ENCODE data around the gene UBAC2. TPM values are rescaled to one million over a fixed set of nuclear protein-coding genes. Genes with fewer than 3 reads are reported as not detected.
"Not testable (repeated sequence)": the region's sequence is repeated elsewhere in the genome, so short reads cannot be mapped to it uniquely, and the experiment has no call there.

The UBAC2 gene
- total and polyA plus RNA-seq, 5 donors from 2014 or later = 62.8 to 122 (median 101) TPM

GRCh38 chr13:99225078-99225477 lies 24.4 kb downstream of the UBAC2 start:
- no peaks in the 10 kb centered on the region for H3K9me3 ChIP-seq (ENCODE audit: control insufficient read depth in 2 of 2, low read length in 2 of 2)
- Mint-ChIP-seq H3K4me1 (peaks cover 54 to 91% (median 79%) of the 10 kb centered on the region in 4 donors), H3K9me3 (no peaks in the 10 kb centered on the region), H3K4me3 (no peak overlapping the region), H3K27me3 (no peaks in the 10 kb centered on the region), H3K36me3 (peaks cover 44% of the 10 kb centered on the region), H3K27ac (peak overlapping the region in 1 of 3 donors; percentile 18)
- H3K27me3 ChIP-seq (ENCODE audit: control insufficient read depth, insufficient read depth, low read length) = no peaks in the 10 kb centered on the region
- ATAC-seq (ENCODE audit: low read depth in 2 of 2) (no peak), DNase-seq (no peak)
- peaks cover 58% of the 10 kb centered on the region for H3K4me1 ChIP-seq (ENCODE audit: control insufficient read depth, insufficient read depth, low read length, poor library complexity, severe bottlenecking)
- H3K27ac ChIP-seq (ENCODE audit: insufficient read depth, low read length, poor library complexity, severe bottlenecking) = no peak overlapping the region
- H3K4me3 ChIP-seq (ENCODE audit: low read depth, low read length) = no peak overlapping the region
- peaks cover 4% of the 10 kb centered on the region for H3K36me3 ChIP-seq (ENCODE audit: control insufficient read depth, insufficient read depth, low read length)

DNA sequence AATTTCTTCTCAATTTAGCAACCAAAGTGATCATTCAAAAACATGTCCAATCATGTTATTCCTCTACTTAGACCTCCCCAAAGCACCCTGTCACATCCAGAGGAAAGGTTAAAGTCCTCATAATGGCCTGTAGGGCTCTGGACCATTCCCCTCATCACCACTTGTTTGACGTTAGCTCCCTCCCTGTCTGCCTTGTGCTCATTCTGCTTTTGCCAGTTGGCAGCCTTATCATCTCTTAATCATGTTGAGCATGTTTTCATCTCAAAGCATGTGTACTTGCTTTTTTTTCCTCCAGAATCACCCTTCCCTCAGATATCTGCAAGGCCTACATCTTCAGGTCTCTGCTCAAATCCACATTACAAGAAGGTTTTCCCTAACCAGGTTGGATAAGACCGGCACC lies 25.9 kb downstream of the UBAC2 start:
- peak overlapping the region in 2 of 3 donors; percentile 2 to 85 for H3K27ac Mint-ChIP-seq
- peaks cover 44% of the 10 kb centered on the region for H3K36me3 Mint-ChIP-seq
- H3K27me3 Mint-ChIP-seq = no peaks in the 10 kb centered on the region
- Histone ChIP-seq H3K36me3 (ENCODE audit: control insufficient read depth, insufficient read depth, low read length) (peaks cover under 1% of the 10 kb centered on the region), H3K27me3 (ENCODE audit: control insufficient read depth, insufficient read depth, low read length) (no peaks in the 10 kb centered on the region), H3K9me3 (ENCODE audit: control insufficient read depth in 2 of 2, low read length in 2 of 2) (no peaks in the 10 kb centered on the region), H3K4me1 (ENCODE audit: control insufficient read depth, insufficient read depth, low read length, poor library complexity, severe bottlenecking) (peaks cover 46% of the 10 kb centered on the region), H3K27ac (ENCODE audit: insufficient read depth, low read length, poor library complexity, severe bottlenecking) (no peak overlapping the region), H3K4me3 (ENCODE audit: low read depth, low read length) (no peak overlapping the region)
- H3K4me3 Mint-ChIP-seq = peak overlapping the region in 3 of 4 donors; percentile 3 to 57 (median 19)
- ATAC-seq (ENCODE audit: low read depth in 2 of 2) (no peak), DNase-seq (no peak)
- H3K9me3 Mint-ChIP-seq = no peaks in the 10 kb centered on the region
- H3K4me1 Mint-ChIP-seq = peaks cover 49 to 92% (median 71%) of the 10 kb centered on the region in 4 donors

- H3K27ac ChIP-seq (ENCODE audit: insufficient read depth, low read length, poor library complexity, severe bottlenecking) = no peak overlapping the region
- H3K4me1 Mint-ChIP-seq = peaks cover 47 to 89% (median 70%) of the 10 kb centered on the region in 4 donors
- no peaks in the 10 kb centered on the region for H3K36me3 ChIP-seq (ENCODE audit: control insufficient read depth, insufficient read depth, low read length)
- no peak for DNase-seq
- no peak for ATAC-seq (ENCODE audit: low read depth in 2 of 2)
- no peak overlapping the region for H3K4me3 ChIP-seq (ENCODE audit: low read depth, low read length)
- peak overlapping the region in 3 of 4 donors; percentile 64 to 83 (median 69) for H3K4me3 Mint-ChIP-seq
- peaks cover 44% of the 10 kb centered on the region for H3K4me1 ChIP-seq (ENCODE audit: control insufficient read depth, insufficient read depth, low read length, poor library complexity, severe bottlenecking)
- H3K9me3 Mint-ChIP-seq = no peaks in the 10 kb centered on the region
- no peaks in the 10 kb centered on the region for H3K9me3 ChIP-seq (ENCODE audit: control insufficient read depth in 2 of 2, low read length in 2 of 2)
- no peaks in the 10 kb centered on the region for H3K27me3 Mint-ChIP-seq
- H3K27me3 ChIP-seq (ENCODE audit: control insufficient read depth, insufficient read depth, low read length) = no peaks in the 10 kb centered on the region
- H3K36me3 Mint-ChIP-seq = peaks cover 40% of the 10 kb centered on the region
- peak overlapping the region; percentile 46 to 88 (median 59) for H3K27ac Mint-ChIP-seq
Observed at GRCh38 chr13:99227331-99227900, 26.8 kb downstream of the UBAC2 start.

GRCh38 chr13:99227909-99228688 lies 27.4 kb downstream of the UBAC2 start:
- ATAC-seq (ENCODE audit: low read depth in 2 of 2) = no peak
- H3K4me1 Mint-ChIP-seq = peaks cover 43 to 82% (median 63%) of the 10 kb centered on the region in 4 donors
- DNase-seq = no peak

DNA sequence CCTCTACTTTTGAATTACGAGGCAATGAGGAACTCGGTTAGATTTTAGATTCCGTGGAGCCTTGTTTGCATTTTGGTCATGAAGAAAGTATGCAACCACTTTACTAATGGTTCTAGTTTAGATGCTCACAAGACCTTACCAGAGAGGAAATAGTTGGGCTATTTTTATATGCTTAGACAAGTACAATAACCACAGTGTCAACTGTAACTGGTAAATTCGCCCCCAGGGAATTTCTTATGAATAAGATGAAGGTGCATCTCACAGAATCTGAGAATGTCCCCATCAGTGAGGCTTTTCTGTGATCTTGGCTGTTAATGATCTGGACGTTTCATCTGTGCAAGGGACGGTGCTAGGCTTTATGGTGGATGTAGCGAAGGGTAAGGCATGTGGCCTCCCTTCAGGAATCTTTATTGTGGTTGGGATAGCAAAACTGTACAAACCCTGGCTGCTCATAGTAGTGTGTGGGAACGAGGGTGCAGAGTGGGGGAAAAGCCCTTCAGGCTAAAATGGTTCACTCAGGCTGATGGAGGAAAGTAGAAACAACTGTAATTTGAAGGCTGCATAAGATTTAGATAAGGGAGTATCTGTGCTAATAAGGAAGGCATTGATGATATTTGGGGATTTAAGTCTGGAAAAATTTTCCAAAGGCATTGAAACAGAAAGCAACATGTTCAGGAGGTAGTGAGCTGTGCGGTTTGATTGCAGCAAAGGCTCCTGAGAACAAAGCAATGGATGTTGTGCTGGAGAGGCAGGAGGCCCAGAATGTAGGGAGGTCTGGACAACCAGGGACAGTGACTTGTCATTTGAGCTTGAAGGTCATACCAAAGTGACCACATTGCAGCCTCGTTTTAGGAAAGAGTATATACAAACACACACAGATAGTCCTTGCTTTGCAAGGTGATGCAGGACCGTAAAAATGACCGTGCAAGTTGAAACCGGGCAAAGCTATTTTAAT lies 28.4 kb downstream of the UBAC2 start:
- Histone ChIP-seq H3K9me3 (ENCODE audit: control insufficient read depth in 2 of 2, low read length in 2 of 2) (no peaks in the 10 kb centered on the region), H3K4me1 (ENCODE audit: control insufficient read depth, insufficient read depth, low read length, poor library complexity, severe bottlenecking) (peaks cover 35% of the 10 kb centered on the region), H3K4me3 (ENCODE audit: low read depth, low read length) (peak overlapping the region; percentile 63), H3K36me3 (ENCODE audit: control insufficient read depth, insufficient read depth, low read length) (no peaks in the 10 kb centered on the region), H3K27ac (ENCODE audit: insufficient read depth, low read length, poor library complexity, severe bottlenecking) (no peak overlapping the region), H3K27me3 (ENCODE audit: control insufficient read depth, insufficient read depth, low read length) (no peaks in the 10 kb centered on the region)
- H3K27ac Mint-ChIP-seq = peak overlapping the region; percentile 44 to 70 (median 57)
- H3K36me3 Mint-ChIP-seq = peaks cover 33% of the 10 kb centered on the region
- H3K27me3 Mint-ChIP-seq = no peaks in the 10 kb centered on the region
- H3K9me3 Mint-ChIP-seq = no peaks in the 10 kb centered on the region
- H3K4me1 Mint-ChIP-seq = peaks cover 35 to 79% (median 56%) of the 10 kb centered on the region in 4 donors
- ATAC-seq (ENCODE audit: low read depth in 2 of 2) = peak; percentile 61 to 63
- DNase-seq = no peak
- H3K4me3 Mint-ChIP-seq = peak overlapping the region; percentile 0 to 85 (median 62)

More at GRCh38 chr13:99227909-99228688, 27.4 kb downstream of the UBAC2 start:
- H3K36me3 Mint-ChIP-seq = peaks cover 35% of the 10 kb centered on the region
- peak overlapping the region in 3 of 4 donors; percentile 73 to 85 (median 83) for H3K4me3 Mint-ChIP-seq
- H3K27ac Mint-ChIP-seq = peak overlapping the region; percentile 46 to 88 (median 70)
- no peak overlapping the region for H3K27ac ChIP-seq (ENCODE audit: insufficient read depth, low read length, poor library complexity, severe bottlenecking)
- H3K27me3 Mint-ChIP-seq = no peaks in the 10 kb centered on the region
- H3K9me3 ChIP-seq (ENCODE audit: control insufficient read depth in 2 of 2, low read length in 2 of 2) = no peaks in the 10 kb centered on the region
- no peaks in the 10 kb centered on the region for H3K36me3 ChIP-seq (ENCODE audit: control insufficient read depth, insufficient read depth, low read length)
- H3K4me3 ChIP-seq (ENCODE audit: low read depth, low read length) = peak overlapping the region; percentile 63
- H3K9me3 Mint-ChIP-seq = no peaks in the 10 kb centered on the region
- H3K4me1 ChIP-seq (ENCODE audit: control insufficient read depth, insufficient read depth, low read length, poor library complexity, severe bottlenecking) = peaks cover 44% of the 10 kb centered on the region
- no peaks in the 10 kb centered on the region for H3K27me3 ChIP-seq (ENCODE audit: control insufficient read depth, insufficient read depth, low read length)

- not testable (repeated sequence) for H3K27me3 Mint-ChIP-seq; H3K9me3 ChIP-seq (ENCODE audit: control insufficient read depth in 2 of 2, low read length in 2 of 2); H3K4me3 ChIP-seq (ENCODE audit: low read depth, low read length); H3K9me3 Mint-ChIP-seq; H3K36me3 ChIP-seq (ENCODE audit: control insufficient read depth, insufficient read depth, low read length); DNase-seq; H3K4me3 Mint-ChIP-seq; H3K27me3 ChIP-seq (ENCODE audit: control insufficient read depth, insufficient read depth, low read length); H3K27ac ChIP-seq (ENCODE audit: insufficient read depth, low read length, poor library complexity, severe bottlenecking); ATAC-seq (ENCODE audit: low read depth in 2 of 2)
- Mint-ChIP-seq H3K4me1 (peaks cover 37 to 78% (median 55%) of the 10 kb centered on the region in 4 donors), H3K36me3 (peaks cover 41% of the 10 kb centered on the region), H3K27ac (peak overlapping the region in 1 of 3 donors; percentile 72)
- H3K4me1 ChIP-seq (ENCODE audit: control insufficient read depth, insufficient read depth, low read length, poor library complexity, severe bottlenecking) = peaks cover 30% of the 10 kb centered on the region
Observed at GRCh38 chr13:99230588-99230987, 29.9 kb downstream of the UBAC2 start.

GRCh38 chr13:99230991-99231390 lies 30.3 kb downstream of the UBAC2 start:
- Mint-ChIP-seq H3K27me3 (no peaks in the 10 kb centered on the region), H3K4me3 (no peak overlapping the region), H3K9me3 (no peaks in the 10 kb centered on the region), H3K27ac (no peak overlapping the region), H3K36me3 (peaks cover 38% of the 10 kb centered on the region), H3K4me1 (peaks cover 37 to 78% (median 52%) of the 10 kb centered on the region in 4 donors)
- DNase-seq = no peak
- H3K36me3 ChIP-seq (ENCODE audit: control insufficient read depth, insufficient read depth, low read length) = no peaks in the 10 kb centered on the region
- H3K27me3 ChIP-seq (ENCODE audit: control insufficient read depth, insufficient read depth, low read length) = no peaks in the 10 kb centered on the region
- H3K9me3 ChIP-seq (ENCODE audit: control insufficient read depth in 2 of 2, low read length in 2 of 2) = no peaks in the 10 kb centered on the region
- ATAC-seq (ENCODE audit: low read depth in 2 of 2) = no peak
- no peak overlapping the region for H3K4me3 ChIP-seq (ENCODE audit: low read depth, low read length)
- peaks cover 28% of the 10 kb centered on the region for H3K4me1 ChIP-seq (ENCODE audit: control insufficient read depth, insufficient read depth, low read length, poor library complexity, severe bottlenecking)
- no peak overlapping the region for H3K27ac ChIP-seq (ENCODE audit: insufficient read depth, low read length, poor library complexity, severe bottlenecking)
